ENCODE measurements around the gene KCNQ5. TPM values are rescaled to one million over a fixed set of nuclear protein-coding genes. Genes with fewer than 3 reads are reported as not detected.

The KCNQ5 gene
- total RNA-seq, 1 experiment from 2014 or later = 0.07 TPM

DNA sequence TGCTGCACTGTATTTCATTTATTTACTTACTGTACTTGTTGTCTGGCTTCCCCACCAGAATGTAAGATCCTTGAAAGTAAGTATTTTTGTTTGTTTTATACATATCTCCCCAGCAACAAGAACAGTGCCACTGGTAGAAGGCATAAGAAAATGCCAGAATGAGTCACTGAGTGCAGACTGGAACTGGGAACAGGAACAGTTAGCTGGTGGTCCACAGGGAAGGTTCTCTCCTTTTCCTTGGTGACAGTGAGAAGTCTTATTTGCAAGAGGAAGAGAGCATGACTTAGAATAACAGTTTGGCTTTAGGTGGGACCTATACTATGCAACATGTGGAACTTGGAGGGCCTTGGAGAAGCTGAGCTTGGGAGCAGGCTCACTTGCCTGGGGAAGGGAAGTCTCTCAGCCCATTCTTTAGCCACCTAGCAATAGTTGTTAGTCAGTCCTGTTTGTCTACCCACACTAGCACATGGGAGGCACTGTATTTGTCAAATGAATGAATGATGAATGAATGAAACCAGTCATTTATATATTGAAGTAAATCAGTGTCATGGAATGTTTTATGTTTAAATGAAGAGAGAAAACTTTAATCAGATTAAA lies 203.5 kb downstream of the KCNQ5 start:
- H3K27ac ChIP-seq (ENCODE audit: insufficient read length, low read depth, low read length) = no peak overlapping the region
- no peaks in the 10 kb centered on the region for H3K79me1 ChIP-seq (ENCODE audit: insufficient read depth, low read depth, low read length, poor library complexity, severe bottlenecking)
- Mint-ChIP-seq H3K27me3 (ENCODE audit: low read depth) (no peaks in the 10 kb centered on the region), H3K27ac (no peak overlapping the region; a peak in 2 of 7 replicates), H3K36me3 (ENCODE audit: insufficient read depth in 1 of 3, low read depth in 3 of 3) (no peaks in the 10 kb centered on the region), H3K4me3 (no peak overlapping the region), H3K4me1 (peaks cover 4% of the 10 kb centered on the region in 2 experiments; a peak in 2 of 4 replicates), H3K9me3 (peaks cover 0 to 5% of the 10 kb centered on the region in 2 experiments; a peak in 3 of 5 replicates)
- H2BK5ac ChIP-seq (ENCODE audit: insufficient read length, low read length) = no peak overlapping the region
- H3K23me2 ChIP-seq (ENCODE audit: insufficient read length, low read depth, low read length, poor library complexity, severe bottlenecking) = no peaks in the 10 kb centered on the region
- peaks cover 3% of the 10 kb centered on the region; the same call in 1 of the 2 replicates for H3K4me1 ChIP-seq (ENCODE audit: insufficient read depth, low read length)
- H4K5ac ChIP-seq (ENCODE audit: insufficient read length, low read depth, low read length) = no peak overlapping the region
- no peak overlapping the region for H2BK15ac ChIP-seq (ENCODE audit: low read depth, low read length)
- no peak overlapping the region for H3K18ac ChIP-seq (ENCODE audit: insufficient read length, low read depth, low read length)
- no peaks in the 10 kb centered on the region for H3K27me3 ChIP-seq (ENCODE audit: insufficient read depth, low read length)
- no peak overlapping the region for H2BK12ac ChIP-seq (ENCODE audit: insufficient read length, low read depth, low read length)
- H2AFZ ChIP-seq (ENCODE audit: low read length) = no peak overlapping the region
- H3K4ac ChIP-seq (ENCODE audit: low read depth, low read length) = no peak overlapping the region
- TF ChIP-seq, protein P1, sequence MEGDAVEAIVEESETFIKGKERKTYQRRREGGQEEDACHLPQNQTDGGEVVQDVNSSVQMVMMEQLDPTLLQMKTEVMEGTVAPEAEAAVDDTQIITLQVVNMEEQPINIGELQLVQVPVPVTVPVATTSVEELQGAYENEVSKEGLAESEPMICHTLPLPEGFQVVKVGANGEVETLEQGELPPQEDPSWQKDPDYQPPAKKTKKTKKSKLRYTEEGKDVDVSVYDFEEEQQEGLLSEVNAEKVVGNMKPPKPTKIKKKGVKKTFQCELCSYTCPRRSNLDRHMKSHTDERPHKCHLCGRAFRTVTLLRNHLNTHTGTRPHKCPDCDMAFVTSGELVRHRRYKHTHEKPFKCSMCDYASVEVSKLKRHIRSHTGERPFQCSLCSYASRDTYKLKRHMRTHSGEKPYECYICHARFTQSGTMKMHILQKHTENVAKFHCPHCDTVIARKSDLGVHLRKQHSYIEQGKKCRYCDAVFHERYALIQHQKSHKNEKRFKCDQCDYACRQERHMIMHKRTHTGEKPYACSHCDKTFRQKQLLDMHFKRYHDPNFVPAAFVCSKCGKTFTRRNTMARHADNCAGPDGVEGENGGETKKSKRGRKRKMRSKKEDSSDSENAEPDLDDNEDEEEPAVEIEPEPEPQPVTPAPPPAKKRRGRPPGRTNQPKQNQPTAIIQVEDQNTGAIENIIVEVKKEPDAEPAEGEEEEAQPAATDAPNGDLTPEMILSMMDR (conservative IDR thresholded peaks at IDR 0.05) = no peak
- H3K9ac ChIP-seq (ENCODE audit: extremely low read depth, insufficient read length, low read length) = no peak overlapping the region
- H4K8ac ChIP-seq (replicated peaks; ENCODE audit: insufficient read length, low read depth, low read length) = no peak overlapping the region
- no peak overlapping the region for H3K56ac ChIP-seq (ENCODE audit: insufficient read length, low read depth, low read length)
- no peaks in the 10 kb centered on the region for H3K9me3 ChIP-seq (ENCODE audit: control insufficient read depth, low read depth, low read length)
- H3K79me2 ChIP-seq (ENCODE audit: insufficient read depth, low read length) = no peaks in the 10 kb centered on the region
- H3K4me2 ChIP-seq (ENCODE audit: insufficient read depth, insufficient read length, low read length) = no peak overlapping the region
- H3K23ac ChIP-seq (ENCODE audit: insufficient read length, low read depth, low read length) = no peak overlapping the region
- H2AK5ac ChIP-seq (ENCODE audit: insufficient read length, low read length) = no peak overlapping the region
- DNase-seq = no peak
- no peak overlapping the region for H3K14ac ChIP-seq (ENCODE audit: insufficient read depth, low read length)
- no peak overlapping the region for H3T11ph ChIP-seq (ENCODE audit: low read length)
- H4K91ac ChIP-seq (ENCODE audit: insufficient read length, low read depth, low read length) = no peak overlapping the region
- H2BK120ac ChIP-seq (ENCODE audit: low read depth, low read length, poor library complexity, severe bottlenecking) = no peak overlapping the region
- H4K20me1 ChIP-seq (ENCODE audit: control insufficient read depth, insufficient read depth, insufficient read length) = no peaks in the 10 kb centered on the region
- no peak overlapping the region for H2BK20ac ChIP-seq (ENCODE audit: low read depth, low read length, poor library complexity, severe bottlenecking)

Data from H9 (cell line).